Right kidney (tissue), 1 donor: Measurements from ENCODE around the gene WRNIP1.
A peak's percentile ranks its signal among the peaks of the same experiment; 100 is the strongest.

ENCODE experiments used
- DNase-seq: peaks from one replicate; pipeline ENCODE4 v3.0.0-alpha.2; 2016

WRNIP1 gene

GRCh38 chr6:2804516-2804915, 39.3 kb downstream of the WRNIP1 start:
- DNase-seq: no peak

DNA sequence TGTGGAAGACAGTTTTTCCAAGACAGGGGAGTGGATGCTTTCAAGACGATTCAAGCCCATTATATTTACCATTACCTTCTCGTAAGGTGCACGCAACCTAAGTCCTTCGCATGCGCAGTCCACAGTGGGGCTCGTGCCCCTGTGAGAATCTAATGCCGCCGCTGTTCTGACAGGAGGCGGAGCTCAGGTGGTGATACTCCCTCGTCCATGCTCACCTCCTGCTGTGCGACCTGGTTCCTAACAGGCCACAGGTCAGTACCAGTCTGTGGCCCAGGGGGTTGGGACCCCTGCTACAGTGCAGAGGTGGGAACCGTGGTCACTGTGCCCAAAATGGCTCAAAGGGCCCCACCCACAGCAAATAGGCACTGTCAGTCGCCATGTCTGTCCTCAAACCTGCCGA, 39.8 kb downstream of the WRNIP1 start:
- no peak for DNase-seq

DNA sequence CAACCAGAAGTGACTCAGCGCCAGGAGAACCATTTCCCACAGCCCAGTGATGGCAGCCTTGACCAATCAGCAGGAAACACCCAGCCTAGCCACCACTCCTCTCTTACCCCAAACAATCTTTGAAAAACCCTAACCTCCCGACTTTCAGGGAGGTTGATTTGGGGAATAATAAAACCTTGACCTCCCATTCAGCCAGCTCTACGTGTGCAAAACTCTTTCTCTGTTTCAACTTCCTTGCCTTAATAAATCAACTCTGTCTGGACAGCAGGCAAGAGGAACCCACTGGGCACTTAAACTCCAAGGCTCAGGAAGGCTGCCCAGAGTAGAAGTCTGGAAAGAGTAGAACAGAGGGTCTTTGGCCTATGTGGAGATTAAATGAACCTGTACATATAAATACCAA, 41.5 kb downstream of the WRNIP1 start:
- no peak for DNase-seq

DNA sequence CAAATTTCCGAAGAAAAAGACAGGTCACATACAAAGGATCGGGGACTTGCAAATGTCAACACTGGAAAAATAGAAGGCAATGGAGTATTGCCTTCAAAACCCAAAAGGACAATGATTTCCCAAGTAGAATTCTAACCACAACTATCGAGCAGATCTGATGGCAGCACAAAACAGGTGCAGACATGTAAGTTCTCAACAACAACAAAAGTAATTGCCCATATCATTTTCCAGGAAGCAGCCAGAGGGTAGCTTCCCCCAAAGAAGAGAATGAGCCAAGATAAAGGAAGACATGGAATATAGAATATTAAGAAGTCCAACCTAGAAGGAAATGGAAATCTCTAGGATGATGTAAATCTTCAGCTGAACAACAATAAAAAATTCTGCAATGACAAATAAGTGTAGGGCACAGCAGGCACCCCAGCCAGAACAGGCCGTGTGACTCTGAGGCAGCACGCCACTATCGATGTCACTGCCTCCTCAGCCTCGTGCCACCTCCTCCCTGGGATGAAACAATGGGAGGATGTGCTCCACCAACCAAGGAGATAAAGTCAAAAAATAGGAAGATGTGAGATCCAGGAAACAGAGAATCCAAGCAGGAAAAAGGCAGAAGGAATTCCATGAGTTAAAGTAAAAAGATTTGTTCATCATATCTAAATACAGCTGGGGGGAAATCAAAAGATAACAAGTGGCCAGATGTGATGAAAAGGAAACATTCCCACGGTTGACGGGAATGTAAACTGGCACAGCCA, 42.3 kb downstream of the WRNIP1 start:
- peak; percentile 47 for DNase-seq

DNA sequence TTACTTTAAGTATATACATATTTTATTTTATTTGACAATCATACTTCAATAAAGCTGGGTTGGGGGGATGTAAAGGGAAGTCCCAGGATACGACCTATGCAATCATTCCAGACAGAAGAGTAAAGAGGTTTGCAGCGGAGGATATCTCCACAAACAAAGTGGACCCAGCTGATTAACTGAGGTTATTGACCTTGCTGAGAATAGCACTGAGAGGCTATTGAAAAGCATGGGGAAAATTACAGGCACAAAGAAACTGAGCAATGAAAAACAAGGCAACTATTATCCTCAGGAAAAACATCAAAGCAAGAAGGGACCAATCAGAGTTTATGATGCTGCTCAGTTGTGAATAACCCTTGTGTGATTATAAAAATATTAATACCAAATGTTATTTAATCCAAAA, 43.8 kb downstream of the WRNIP1 start:
- no peak for DNase-seq

- no peak for DNase-seq
Measured at GRCh38 chr6:2810092-2810671, 45.0 kb downstream of the WRNIP1 start.

DNA sequence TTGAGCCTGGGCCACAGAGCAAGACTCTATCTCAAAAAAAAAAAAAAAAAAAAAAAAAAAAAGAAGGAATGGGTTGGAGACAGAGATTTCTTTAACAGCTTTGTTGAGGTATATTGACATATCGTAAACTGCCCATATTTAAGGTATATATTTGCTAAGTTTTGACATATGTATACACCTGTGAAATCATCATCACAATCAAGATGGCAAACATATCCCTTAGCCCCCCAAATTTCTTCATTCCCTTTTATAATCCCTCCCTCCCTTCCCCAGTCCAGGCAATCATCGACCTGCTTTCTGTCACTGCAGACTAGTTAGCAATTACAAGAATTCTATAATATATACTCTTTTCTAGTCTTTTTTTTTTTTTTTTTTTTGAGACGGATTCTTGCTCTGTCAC, 47.5 kb downstream of the WRNIP1 start:
- DNase-seq: no peak

DNA sequence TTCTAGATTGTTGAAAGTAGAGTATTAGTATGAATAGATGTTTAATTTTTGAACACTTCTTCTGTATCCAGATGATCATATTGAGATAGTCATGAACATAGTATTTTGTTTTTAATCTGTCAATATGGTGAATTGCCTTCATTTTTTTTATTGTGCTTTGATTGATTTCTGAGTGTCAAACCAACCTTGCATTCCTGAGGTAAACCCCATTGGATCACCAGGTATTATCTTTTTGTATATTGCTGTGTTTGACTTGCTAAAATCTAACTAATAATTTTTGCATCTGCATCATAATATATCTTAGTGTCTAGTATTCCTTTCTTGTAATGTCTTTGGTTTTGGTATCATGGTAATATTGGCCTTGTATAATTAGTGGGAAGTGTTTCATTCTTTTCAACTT, 51.0 kb downstream of the WRNIP1 start:
- no peak for DNase-seq

GRCh38 chr6:2817903-2818443, 52.8 kb downstream of the WRNIP1 start:
- DNase-seq: peak; percentile 23

GRCh38 chr6:2818593-2818992, 53.4 kb downstream of the WRNIP1 start:
- DNase-seq: no peak

DNA sequence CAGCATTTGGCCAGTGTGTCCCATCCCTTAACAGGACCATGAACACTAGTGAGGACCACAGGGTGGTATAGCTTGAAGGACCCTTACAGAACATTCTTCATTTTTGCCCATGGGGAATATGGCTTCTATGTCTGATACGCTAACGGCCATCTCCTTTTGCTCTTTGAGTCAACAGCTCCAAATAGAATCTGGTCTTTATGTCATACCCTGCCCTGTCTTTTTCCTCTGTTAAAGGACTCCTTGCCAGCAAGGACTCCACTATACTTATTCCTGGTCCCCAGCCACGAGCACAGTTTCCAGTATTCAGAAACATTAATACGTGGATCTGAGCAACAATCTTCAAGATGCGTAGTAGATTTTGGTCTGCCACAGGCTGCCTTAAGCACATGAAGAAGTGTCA, 53.9 kb downstream of the WRNIP1 start:
- DNase-seq: no peak

- DNase-seq: no peak
Measured at GRCh38 chr6:2819978-2820377, 54.8 kb downstream of the WRNIP1 start.

DNA sequence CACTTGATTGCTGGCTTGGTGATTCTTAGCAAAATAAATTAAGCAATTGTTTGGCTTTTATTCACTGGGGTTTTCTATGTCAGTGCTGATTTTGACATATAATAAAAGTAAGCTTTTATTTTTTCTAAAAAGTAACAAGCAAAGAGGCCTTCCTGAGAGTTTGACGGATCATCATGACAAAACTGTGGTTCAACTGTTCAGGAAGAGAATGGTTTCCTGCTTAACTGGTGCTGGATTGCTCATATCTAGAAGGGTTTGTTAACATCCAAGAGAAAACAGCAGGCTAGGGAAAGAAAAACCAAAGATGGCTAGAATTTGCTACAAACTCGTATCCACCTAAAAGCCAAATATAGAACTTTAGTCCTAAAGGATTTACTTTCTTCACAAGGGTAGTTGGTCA, 55.2 kb downstream of the WRNIP1 start:
- DNase-seq: no peak

GRCh38 chr6:2821554-2821953, 56.4 kb downstream of the WRNIP1 start:
- no peak for DNase-seq

- DNase-seq: peak; percentile 23
Measured at GRCh38 chr6:2823104-2823850, 58.1 kb downstream of the WRNIP1 start.

GRCh38 chr6:2826131-2826530, 60.9 kb downstream of the WRNIP1 start:
- DNase-seq: no peak

DNA sequence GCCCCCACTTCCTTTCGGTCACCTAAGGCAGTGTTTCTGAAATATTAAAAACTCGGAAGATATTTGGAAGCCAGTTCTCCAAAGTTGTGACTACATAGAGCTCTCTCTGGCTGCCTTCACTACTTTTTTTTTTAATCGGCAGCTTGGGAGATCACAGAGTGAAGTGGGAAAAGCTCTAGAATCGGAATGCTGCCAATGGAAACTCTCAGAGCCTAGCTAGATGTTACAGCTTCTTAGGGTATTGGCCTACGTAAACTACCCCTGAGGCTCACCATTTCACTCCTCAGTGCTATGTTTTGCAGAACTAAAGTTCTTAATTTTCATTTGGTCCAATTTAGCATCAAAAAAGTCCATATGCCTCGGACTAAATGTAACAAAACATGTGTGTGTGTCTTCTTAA, 61.9 kb downstream of the WRNIP1 start:
- DNase-seq: no peak

DNA sequence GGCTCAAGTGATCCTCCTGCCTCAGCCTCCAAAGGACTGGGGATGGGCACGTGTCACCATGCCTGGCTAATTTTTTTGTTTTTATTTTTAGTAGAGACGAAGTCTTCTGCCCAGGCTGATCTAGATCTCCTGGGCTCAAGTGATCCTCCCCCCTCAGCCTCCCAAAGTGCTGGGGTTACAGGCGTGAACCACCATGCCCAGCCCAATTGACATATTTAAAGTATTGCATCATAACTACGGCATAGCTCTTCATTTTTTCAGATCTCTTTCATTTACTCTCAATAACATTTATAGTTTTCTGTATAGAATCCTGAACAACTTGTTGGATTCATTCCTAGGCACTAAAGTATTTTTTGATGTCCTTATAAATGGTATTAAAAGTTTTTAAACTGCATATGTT, 63.4 kb downstream of the WRNIP1 start:
- DNase-seq: no peak

DNA sequence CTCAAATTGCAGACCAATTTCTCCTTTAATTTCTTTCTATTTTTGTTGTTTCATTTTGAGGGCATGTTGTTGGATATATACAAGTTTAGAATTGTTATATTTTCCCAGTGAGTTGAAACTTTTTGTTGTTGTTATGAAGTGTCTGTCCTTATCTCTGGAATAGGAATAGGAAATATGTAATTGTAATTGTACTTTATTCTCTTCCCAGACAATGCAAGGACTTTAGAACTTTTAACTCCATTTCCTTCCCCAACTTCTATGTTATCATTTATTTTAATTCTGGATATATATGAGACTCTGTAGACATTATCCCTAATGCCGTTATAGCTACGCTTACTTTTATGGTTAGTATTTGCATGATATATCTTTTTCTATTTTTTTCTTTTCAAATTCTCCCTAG, 64.1 kb downstream of the WRNIP1 start:
- no peak for DNase-seq

DNA sequence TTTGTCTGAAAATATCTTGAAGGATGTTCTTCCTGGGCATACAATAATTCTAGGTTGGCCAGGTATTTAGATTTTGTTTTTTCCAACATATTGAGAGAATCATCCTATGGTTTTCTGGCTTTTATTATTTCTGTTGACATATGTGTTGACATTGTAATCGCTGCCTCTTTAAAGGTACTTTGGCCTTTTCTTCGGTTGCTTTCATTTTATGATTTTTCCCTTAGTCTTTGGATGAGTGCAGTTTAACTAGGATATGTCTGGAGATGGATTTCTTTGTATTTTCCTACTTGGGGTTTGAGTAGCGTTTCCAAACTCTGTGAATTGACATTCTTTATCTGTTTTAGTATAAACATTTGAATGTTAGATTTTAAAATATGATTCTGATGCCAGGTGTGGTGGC, 65.0 kb downstream of the WRNIP1 start:
- no peak for DNase-seq

DNA sequence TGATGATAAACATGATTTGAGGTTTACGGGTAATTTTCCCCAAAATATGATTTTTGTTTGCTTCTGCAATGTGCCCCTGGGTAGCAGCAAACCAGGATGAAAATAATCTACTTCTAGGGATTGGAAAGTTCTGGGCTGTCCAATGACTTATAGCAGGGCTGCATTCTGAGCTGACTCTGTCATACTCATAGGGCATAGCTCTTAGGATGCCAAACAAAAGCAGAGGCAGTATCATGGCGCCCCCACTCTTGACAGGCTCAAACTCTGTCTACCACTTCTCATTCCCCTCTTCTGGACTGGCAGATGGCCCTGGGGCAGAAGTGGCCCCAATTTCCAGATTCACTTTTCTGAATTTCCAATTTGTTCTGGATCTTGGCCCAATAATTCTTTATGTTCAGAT, 66.2 kb downstream of the WRNIP1 start:
- no peak for DNase-seq

DNA sequence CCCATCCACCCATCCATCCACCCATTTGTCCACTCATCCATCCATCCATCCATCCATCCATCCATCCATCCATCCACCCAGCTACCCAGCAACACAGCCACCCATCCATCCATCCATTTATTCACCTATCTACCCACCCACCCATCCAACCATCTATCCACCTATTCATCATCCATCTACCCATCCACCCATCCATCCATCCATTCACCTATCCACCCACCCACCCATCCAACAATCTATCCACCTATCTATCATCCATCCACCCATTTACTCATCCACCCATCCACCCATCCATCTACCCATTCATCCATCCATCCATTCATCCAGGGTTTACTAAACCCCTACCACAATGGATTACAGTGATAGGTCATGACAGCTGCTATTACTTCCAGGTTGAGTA, 69.1 kb downstream of the WRNIP1 start:
- no peak for DNase-seq
